Inflammatory macrophage treated with lipopolysaccharide for 4 hours (primary cell): Measurements from ENCODE around the gene AGPS.
"Not testable (repeated sequence)": the region's sequence is repeated elsewhere in the genome, so short reads cannot be mapped to it uniquely, and the experiment has no call there.

Source experiments
- DNase-seq: peaks from one replicate; pipeline ENCODE4 v3.0.0-alpha.2; 2020

Gene AGPS

DNA sequence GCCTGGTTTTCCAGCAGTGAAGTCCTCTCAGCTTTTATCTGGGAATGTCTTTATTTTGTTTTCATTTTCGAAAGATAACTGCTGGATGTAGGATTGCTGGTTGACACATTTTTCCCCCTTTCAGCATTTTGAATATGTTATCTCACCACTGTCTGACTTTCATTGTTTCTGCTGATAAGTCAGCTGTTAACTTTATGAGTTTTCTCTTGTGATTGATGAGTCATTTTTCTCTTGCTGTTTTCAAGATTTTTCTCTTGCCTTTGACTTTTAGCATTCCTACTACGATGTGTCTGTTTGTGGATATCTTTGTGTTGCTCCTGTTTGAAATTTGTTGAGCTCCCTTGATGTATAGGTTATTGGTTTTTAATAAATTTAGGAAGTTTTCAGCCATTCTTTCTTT lies 85.5 kb downstream of the AGPS start:
- DNase-seq = no peak

DNA sequence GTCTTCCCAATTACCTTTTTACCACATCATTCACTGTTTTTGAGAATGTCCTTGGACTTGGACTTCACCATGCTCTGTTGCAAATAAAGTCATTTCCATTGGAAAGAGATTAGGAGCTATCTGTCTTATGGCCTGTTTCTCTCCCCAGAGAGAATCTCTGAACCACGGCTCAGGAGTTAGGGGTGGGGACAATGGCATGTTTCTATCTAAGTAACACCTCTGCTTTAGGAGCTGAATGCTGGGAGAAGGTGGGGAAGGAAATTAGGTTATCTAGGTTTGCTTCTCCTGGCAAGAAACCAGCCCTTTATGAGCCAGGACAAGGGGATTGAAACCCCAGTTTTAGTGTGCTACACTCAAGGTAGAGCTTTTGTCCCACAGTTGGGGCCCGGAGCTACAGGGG lies 86.3 kb downstream of the AGPS start:
- no peak for DNase-seq

DNA sequence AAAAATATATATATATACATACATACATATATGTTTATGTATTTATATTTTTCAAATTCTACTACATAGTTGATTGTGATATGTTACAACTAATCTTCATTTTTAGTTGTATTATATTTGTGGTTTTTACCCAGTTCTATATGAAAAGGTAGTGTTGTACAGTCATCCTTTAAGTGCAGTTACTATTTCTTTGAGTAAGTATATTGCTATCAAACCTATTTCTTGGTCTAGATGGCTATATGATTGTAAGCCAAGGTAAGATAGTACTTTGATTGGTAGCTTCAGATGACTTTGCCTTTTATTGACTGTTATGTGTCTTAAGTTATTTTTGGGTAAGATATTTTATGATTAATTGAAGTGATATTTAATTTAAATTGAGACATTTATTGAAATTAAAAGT lies 89.6 kb downstream of the AGPS start:
- no peak for DNase-seq

DNA sequence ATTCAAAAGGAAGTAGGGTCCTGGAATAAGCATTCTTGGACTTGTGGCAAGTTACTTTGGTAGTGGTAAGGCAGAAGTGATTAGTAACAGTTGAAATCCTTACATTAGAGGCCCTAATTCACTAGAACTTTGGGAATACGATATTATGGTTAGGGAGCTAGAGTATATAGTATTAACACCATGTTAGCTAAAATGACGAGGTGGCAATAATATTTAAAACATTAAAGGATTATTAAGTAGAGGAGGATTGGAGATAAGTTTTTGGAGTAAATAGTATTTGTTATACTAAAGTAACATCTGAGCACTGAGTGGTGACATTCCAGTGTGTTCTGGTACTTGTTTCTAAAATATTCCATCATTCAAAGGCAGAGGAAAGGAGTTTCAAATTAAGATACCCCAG lies 91.0 kb downstream of the AGPS start:
- no peak for DNase-seq

DNA sequence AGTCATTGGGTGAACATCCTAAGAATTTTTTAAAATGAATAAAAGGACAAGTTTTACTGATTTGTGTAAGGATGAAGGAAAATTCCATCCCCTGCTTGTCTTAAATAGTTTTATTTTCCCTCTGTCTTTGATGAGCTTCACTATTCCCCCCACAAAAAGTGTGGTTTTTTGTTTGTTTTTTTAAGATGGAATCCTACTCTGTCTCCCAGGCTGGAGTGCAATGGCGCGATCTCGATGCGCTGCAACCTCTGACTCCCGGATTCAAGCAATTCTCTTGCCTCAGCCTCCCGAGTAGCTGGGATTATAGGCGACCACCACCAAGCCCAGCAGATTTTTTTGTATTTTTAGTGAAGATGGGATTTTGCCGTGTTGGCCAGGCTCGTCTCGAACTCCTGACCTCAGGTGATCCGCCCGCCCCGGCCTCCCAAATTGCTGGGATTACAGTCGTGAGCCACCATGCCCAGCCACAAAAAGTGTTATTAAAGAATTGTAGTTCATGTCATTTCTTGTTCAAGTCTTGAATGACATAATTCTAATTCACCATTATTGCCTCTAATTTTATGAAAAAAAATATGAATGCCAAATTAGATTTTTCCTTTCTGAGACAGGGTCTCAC lies 91.7 kb downstream of the AGPS start:
- DNase-seq = no peak

DNA sequence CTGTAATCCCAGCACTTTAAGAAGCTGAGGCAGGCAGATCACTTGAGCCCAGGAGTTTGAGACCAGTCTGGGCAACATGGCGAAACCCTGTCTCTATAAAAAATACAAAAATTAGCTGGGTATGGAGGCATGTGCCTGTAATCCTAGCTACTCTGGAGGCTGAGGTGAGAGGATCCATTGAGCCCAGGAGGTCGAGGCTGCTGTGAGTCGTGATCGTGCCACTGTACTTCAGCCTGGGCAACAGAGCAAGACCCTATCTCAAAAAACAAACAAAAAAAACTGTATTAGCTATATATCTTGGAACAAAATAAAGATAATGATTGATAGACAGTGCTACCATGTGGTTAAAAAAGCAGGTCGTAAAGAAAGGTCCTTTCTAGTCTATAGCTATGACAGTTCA lies 93.1 kb downstream of the AGPS start:
- DNase-seq = not testable (repeated sequence)

DNA sequence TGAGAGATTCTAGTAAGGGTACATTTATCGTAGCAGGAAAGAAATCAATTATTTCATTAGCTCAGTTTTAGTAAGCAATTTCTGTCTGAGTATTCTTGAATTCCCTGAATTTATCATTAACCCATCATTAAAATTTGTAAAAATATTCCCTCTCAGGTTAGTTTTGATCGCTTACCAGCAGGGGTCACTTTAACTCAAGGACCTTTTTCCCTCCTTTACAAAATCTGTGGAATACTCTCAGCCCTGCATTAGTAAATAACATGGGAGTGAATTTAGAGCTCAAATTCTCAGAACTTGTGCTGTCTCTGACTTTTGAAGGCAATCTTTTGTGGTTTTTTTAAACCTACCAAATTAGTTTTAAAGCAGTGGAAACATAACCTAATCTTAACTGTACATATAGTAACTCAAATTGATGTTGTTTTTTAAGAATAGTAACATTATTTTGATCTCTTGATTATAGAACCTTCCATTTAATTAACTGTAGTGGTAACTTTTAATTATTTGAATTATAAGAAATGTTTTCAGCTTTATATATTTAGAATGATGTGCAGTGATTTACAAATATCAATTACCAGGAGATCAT lies 97.2 kb downstream of the AGPS start:
- peak; percentile 10 for DNase-seq

DNA sequence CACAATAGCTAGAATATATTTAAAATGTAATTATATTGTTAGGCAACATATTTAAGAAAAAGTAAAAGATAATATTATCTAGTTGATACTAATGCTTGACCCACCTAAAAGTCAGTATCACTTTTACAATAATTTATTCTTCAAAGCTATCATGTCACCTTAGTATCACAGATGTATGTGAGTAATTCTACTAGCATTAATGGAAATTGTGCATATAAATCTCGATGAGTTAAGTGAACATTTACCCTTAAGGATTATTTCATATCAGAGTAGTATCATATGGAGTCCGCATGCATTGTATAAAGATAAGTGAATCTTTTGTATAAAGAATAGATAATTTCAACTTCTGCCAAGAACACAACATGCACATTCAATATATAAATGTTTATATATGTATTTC lies 103.4 kb downstream of the AGPS start:
- DNase-seq = no peak

DNA sequence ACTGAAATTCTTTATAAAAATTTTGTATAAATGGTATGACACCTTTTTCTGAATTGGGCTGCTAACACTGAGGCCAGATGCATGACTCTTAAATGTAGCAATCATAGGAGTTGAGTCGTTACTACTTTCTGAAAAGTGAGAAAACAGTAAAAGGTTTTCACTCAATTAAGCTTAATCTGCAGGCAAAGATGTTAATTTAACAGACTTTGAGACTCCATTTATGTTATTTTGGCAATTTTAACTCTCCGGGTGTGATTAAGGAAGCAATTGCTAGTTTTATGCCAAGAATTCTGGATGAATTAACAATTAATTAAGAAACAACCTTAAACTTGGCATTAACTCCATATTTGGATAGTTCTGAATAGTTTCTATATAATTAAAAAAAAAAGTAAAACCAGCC lies 104.3 kb downstream of the AGPS start:
- no peak for DNase-seq

DNA sequence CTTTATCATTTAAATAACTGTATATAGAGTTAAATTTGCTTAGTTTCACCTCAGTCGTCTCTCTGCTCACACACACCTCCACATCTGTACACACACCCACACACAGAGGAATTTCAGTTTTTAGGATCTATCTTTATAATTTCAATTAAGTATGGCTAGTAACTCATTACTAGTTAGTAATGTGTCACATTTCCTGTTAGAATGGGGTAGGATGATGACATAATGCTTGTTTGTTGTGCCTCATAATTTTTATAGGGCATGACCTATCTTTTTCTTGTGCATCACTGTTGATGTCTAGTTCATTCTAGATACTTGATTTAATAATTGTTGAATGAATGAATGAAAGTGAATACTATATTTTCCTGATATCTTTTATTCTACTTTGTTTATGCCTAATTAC lies 108.6 kb downstream of the AGPS start:
- DNase-seq = peak; percentile 30

DNA sequence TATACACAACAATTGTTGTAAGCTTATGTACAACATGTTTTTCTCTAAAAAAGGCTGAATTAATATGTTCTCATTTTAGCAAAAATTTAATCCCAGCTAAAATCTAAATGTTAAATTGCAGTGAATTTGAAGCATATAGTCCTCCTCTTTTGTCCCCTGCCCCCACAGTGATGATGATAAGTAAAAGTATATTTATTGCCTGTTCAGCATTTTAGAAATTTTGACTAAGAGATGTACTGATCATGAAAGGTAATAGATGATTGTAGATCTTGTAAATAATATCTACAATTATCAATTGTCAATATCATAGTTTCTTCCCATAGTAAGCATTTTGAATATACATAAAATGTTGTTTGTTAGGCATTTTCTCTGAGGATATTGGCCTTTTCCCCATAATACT lies 113.9 kb downstream of the AGPS start:
- no peak for DNase-seq

DNA sequence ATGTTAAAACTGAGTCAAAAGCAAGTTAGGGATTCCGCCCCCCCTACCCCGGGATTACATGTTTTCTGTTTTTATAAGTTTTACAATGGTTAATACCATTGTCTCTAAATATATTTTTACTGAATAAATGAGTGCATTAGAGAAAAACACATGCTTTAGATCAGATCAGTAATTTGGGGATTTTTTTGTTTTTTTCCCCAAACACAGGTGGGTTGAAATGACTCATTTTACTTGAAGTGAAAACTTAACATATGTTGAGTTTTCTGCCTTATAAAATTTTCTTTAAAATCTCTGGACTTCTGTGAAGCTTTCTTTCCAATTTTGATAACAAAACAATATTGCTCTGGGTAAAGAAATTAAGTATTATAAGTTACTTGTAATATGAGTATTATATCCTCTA lies 114.4 kb downstream of the AGPS start:
- no peak for DNase-seq

DNA sequence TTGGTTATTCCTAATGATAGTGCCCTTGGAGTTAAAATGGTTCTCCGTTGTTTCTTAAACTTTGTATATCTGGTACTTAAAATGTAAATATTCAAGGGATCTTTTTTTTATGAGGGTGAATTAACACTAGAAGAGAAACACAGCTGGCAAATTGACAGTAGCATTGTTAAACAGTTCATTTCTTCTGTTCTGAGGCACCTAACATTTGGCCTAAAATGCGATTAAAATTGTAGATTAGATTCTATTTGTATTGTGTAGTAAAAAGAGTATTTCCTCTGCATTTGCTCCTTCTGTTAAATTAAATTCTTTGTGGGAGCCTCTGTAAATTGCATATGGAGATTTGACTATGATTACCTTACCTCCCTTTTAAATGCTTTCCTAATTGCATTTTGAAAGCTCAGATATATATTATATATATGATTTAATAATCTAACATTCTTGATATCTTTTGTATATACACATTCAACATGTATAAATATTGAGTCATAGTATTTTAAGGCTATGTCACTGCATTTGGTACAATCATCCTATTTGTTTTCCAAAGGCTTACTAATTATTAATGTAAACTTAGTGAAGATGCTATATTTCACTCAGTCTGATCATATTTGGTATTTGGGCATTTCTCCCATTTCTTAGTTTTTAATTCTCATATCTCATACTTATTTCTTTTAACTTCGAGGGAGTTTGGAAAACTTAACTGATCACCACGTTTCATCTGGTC lies 124.4 kb downstream of the AGPS start:
- no peak for DNase-seq

DNA sequence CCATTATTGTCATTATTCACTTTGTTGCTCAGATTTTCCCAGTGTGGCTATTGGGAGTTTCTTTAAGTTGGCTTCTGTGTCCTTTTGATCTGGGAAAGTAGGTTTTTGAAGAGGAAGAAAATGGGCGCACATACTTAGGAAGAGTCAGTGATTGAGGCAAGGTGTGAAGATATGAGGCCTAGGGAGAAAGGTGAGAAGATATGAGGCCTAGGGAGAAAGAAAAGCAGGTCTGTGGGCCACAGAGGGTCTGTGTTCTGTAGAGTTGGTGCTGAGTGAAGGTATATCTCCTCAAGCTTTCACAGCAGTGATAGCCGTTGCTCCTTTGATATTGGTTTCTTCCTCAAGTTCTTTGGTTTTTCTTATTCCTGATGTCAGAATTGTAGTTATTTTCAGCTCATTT lies 126.2 kb downstream of the AGPS start:
- no peak for DNase-seq

DNA sequence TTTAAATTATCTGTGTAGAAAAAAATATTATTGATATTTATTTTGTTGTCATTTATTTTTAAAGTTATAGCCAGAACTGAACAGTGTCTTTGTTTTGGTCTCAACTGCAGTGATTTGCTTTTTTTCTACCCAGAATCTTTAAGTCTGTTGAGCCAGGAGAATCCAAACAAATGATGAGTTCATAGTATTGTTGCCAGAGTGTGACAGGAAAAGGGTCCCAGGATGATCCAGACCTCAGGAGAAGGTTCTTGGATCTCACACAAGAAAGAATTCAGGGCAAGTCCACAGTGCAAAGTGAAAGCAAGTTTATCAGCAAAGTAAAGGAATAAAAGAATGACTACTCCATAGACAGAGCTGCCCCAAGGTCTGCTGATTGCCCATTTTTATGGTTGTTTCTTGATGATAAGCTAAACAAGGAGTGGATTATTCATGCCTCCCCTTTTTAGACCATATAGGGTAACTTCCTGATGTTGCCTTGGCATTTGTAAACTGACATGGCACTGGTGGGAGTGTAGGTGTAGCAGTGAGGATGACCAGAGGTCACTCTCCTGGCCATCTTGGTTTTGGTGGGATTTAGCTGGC lies 127.1 kb downstream of the AGPS start:
- DNase-seq = no peak

DNA sequence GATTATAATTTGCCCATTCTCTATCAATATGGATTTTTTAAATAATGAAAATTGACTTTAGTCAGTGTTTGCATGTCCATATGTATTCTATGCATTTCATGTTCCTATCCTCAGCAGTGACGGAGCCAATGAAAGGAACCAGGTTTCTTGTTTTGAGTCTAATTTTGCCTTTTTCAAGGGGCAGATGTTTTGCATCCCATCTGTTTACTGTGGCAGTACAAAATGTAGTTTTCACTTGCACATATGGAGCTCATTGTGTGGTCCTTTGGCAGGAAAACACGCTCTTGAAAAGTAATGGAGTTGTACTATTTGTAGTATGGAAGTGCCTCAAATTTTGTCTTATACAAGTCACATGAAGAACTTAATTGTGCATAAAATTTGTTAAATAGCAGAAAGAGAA lies 127.8 kb downstream of the AGPS start:
- DNase-seq = no peak

DNA sequence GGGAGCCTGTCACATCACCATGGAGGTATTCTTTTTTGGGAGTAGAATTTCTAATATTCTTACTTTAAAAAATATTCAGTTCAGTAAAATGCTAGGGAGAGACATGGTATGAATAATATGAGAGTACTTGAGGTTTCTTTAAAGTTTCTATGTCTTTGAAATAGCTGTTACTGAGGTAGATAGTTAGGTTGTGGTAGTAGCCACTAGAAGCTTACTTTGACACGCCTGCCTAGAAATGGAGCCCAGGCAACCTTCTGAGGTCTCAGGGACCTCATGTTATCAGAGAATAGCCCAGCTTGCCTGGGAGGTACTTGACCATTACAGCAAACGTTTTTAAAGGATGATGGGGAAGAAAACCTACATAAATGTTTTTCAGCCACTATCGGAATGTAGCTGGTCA lies 131.2 kb downstream of the AGPS start:
- no peak for DNase-seq

DNA sequence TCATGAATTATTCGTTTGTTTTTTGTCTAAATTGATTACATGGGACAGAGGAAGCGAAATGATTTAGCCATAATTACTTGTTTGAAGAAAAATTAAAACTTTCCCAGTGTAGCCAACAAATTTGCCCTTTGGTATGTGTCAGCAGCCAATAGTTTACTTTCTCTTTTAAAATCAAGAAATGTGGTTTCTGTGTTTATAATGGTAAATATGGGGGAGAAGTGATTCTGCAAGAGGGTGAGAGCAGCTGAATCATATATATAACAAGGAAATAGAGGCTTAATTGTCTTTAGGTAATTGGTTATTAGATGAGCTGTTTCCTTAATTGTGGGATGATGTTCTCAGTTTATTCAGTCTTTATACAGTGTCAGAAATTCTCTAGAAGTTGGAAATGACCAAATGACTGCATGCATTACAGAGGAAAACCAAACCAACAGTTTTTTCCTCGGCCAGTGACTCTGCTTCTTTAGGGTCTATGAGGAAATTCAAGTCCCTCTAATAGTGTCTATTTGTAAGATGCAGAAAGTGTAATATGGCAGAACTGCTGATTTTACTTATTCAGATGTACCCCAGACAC lies 132.9 kb downstream of the AGPS start:
- no peak for DNase-seq

DNA sequence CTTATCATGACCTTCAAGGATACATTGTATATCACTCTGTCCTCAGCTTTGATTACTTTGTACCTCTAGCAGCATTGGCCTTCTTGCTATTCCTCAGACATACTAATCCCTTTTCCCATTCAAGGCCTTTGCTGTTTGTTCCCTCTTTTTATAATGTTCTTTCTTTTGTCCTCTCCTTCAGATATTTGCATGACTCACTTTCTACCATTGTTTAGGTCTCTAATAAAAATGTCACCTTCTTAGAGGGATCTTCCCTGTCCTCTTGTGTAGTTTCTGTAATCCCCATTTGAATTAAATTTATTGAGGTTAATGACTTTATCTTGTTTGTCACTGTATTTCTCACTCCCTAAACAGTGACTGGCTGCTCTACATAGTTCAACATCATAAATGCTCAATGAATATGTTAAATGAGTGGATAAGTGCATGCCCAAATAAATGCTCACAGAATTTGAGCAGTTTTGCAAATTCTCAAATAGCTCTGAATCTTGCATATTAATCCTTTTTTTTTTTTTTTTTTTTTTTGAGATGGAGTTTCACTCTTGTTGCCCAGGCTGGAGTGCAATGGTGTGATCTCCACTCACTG lies 135.9 kb downstream of the AGPS start:
- no peak for DNase-seq

DNA sequence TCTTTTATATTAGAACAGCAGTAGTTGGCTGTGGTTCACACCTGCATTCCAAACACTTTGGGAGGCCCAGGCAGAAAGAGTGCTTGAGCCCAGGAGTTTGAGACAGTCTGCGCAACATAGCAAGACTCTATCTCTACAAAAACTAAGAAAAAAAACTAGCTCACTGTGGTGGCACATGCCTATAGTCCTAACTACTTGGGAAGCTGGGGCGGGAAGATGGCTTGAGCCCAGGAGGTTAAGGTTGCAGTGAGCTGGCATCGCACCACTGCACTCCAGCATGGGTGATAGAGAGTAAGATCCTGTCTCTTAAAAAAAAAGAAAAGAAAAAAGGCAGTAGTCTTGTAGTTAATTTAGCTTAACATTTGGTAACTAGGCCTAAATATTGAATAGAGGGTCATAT lies 136.6 kb downstream of the AGPS start:
- no peak for DNase-seq

DNA sequence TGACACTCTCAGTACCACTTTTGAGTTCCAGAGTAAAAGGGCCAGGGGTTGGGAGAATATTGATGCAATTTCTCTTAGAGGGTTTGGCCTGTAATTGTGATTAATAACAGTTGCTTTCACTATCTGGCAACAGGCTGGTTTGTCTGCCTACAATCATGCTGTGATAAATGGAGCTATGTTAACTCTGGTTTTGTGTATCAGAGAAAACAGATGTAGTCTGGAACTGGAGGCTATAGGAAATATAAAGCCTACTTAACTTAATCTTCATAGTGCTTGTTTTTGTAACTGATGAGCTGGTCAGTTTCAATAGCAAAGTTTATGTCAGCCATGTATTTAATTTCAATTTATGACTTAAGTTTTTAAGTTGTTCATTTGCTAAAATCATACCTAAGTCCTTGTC lies 138.0 kb downstream of the AGPS start:
- no peak for DNase-seq

DNA sequence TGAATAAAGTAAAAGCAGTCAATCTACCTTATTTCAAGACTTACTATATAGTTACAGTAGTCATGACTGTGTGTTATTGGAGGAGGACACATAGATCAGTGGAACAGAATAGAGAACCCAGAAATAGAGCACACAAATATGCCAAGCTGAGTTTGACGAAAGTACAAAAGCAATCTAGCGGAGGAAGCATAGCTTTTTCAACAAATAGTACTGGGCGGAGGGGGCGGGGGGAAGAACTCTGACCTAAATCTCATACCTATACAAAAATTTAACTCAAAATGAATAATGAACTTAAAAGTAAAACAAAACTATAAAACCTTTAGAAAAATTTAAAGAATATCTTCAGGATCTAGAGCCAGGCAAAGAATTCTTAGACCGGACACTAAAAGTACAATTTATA lies 139.1 kb downstream of the AGPS start:
- no peak for DNase-seq

DNA sequence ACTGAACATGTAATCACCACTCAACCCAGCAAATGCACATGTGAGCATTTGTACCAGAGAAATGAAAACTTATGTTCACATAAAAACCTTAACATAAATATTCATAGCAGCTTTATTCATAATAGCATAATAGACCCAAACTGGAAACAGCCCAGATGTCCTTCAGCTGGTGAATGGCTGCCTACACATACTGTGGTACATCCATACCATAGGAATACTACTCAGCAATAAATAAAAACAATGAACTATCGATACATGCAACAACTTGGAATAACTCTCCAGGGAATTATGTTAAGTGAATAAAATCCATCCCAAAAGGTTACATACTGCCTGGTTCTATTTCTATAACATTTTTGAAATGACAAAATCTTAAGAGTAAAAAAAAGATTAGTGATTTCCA lies 140.0 kb downstream of the AGPS start:
- no peak for DNase-seq

DNA sequence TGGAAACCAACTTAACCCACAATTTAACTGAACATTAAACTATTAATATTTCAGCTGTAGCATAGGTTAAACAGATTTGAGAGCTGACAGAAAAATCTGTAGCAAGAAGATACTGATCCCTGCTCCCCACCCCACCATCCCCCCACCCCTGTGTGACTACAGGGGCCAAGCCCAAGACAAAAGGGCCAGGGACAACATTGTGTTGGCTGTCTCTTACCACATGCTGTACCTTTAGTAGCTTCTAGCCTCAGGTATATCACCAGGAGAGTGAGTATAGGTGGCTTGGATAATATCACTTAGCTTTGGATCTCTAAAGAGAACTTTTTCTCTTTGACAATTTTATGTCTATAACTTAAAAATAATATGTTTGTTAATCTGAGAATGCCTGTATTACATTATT lies 140.7 kb downstream of the AGPS start:
- DNase-seq = no peak
